Neural cell (in vitro differentiated cells): Measurements from ENCODE around the gene CNTNAP5. TPM values are rescaled to one million over a fixed set of nuclear protein-coding genes. Genes with fewer than 3 reads are reported as not detected.

Source experiments
- H2AFZ ChIP-seq: fragments of 200-600, 300-800 bp; sonication (generic), shearing (Covaris generic); 2 replicates; pipeline ENCODE4 v1.6.0; 2014; ENCODE audit warnings: low read depth, mild to moderate bottlenecking, antibody characterized with exemption, low read length, moderate library complexity
- H3F3A ChIP-seq: fragments of 200-600 bp; shearing (Covaris generic); 2 replicates; pipeline ENCODE4 v1.6.1; 2016; ENCODE audit warnings: mild to moderate bottlenecking, moderate library complexity, mixed read lengths, antibody characterized with exemption, low read length; ENCODE audit not compliant: insufficient read depth, poor library complexity, severe bottlenecking
- H3K27ac ChIP-seq: fragments of 200-600, 300-800 bp; sonication (generic), shearing (Covaris generic); 2 replicates; pipeline ENCODE4 v1.5.1; 2014; ENCODE audit warnings: mild to moderate bottlenecking, low read length, moderate library complexity
- H3K27me3 ChIP-seq: fragments of 300-800, 200-600 bp; sonication (generic), shearing (Covaris generic); 2 replicates; pipeline ENCODE4 v1.6.0; 2014; ENCODE audit warnings: mild to moderate bottlenecking, low read depth, low read length, moderate library complexity; ENCODE audit not compliant: insufficient read depth
- H3K36me3 ChIP-seq: fragments of 300-800, 200-600 bp; sonication (generic), shearing (Covaris generic); 2 replicates; pipeline ENCODE4 v1.5.1; 2014; ENCODE audit warnings: mild to moderate bottlenecking, antibody characterized with exemption, low read length, moderate library complexity; ENCODE audit not compliant: insufficient read depth
- H3K4me2 ChIP-seq: fragments of 300-800, 200-600 bp; sonication (generic), shearing (Covaris generic); 2 replicates; pipeline ENCODE4 v1.6.0; 2014; ENCODE audit warnings: mild to moderate bottlenecking, low read length
- H3K4me3 ChIP-seq: fragments of 300-800, 200-600 bp; sonication (generic), shearing (Covaris generic); 2 replicates; pipeline ENCODE4 v1.5.1; 2014; ENCODE audit warnings: mild to moderate bottlenecking, low read length, moderate library complexity
- H3K79me2 ChIP-seq: fragments of 200-600 bp; shearing (Covaris generic); replicated peaks from 2 replicates; pipeline ENCODE4 v1.6.0; 2014; ENCODE audit warnings: mild to moderate bottlenecking, low read length, moderate library complexity; ENCODE audit not compliant: insufficient read depth
- H3K9ac ChIP-seq: fragments of 300-800, 200-600 bp; sonication (generic), shearing (Covaris generic); 2 replicates; pipeline ENCODE4 v1.6.1; 2016; ENCODE audit warnings: mild to moderate bottlenecking, low read length, mixed read lengths
- H3K9me2 ChIP-seq: fragments of 200-600 bp; shearing (Covaris generic); 2 replicates; pipeline ENCODE4 v1.6.1; 2016; ENCODE audit warnings: mild to moderate bottlenecking, low read length, mixed read lengths; ENCODE audit not compliant: insufficient read depth
- H3K9me3 ChIP-seq: fragments of 200-600, 300-800 bp; sonication (generic), shearing (Covaris generic); 2 replicates; pipeline ENCODE4 v1.6.1; 2016; ENCODE audit warnings: mild to moderate bottlenecking, mixed run types, low read length, moderate library complexity, mixed read lengths
- H4K20me1 ChIP-seq: fragments of 200-600 bp; shearing (Covaris generic); 2 replicates; pipeline ENCODE4 v1.6.1; 2016; ENCODE audit warnings: mild to moderate bottlenecking, mixed run types; ENCODE audit not compliant: insufficient read depth
- EP300 ChIP-seq: fragments of 450-650 bp; conservative IDR thresholded peaks from 2 replicates; pipeline ENCODE4 v1.6.1; 2014; ENCODE audit warnings: antibody characterized with exemption, mild to moderate bottlenecking, moderate library complexity; ENCODE audit not compliant: poor library complexity, severe bottlenecking
- EZH2 ChIP-seq: fragments of 200-600, 300-800 bp; shearing (Covaris generic), sonication (generic); IDR thresholded peaks from 2 replicates; pipeline ENCODE4 v1.6.1; 2014; ENCODE audit warnings: antibody characterized with exemption, low read length, borderline replicate concordance, mild to moderate bottlenecking; ENCODE audit not compliant: insufficient read depth, poor library complexity, severe bottlenecking
- MXI1 ChIP-seq: fragments of 450-650 bp; conservative IDR thresholded peaks from 2 replicates; pipeline ENCODE4 v1.6.1; 2014; ENCODE audit warnings: antibody characterized with exemption, mild to moderate bottlenecking; ENCODE audit not compliant: poor library complexity, severe bottlenecking
- POLR2AphosphoS5 ChIP-seq: IDR thresholded peaks from 2 replicates; pipeline ENCODE4 v1.6.1; 2012
- RAD21 ChIP-seq: fragments of 450-650 bp; conservative IDR thresholded peaks from 2 replicates; pipeline ENCODE4 v1.6.1; 2014; ENCODE audit warnings: antibody characterized with exemption, mild to moderate bottlenecking, moderate library complexity
- SMC3 ChIP-seq: fragments of 450-650 bp; conservative IDR thresholded peaks from 2 replicates; pipeline ENCODE4 v1.6.1; 2014; ENCODE audit warnings: antibody characterized with exemption, mild to moderate bottlenecking, moderate library complexity; ENCODE audit not compliant: poor library complexity
- TAF1 ChIP-seq: IDR thresholded peaks from 2 replicates; pipeline ENCODE4 v1.6.1; 2012; ENCODE audit warnings: low read depth
- polyA plus RNA-seq: library from polyadenylated mRNA; depleted of rRNA; stranded (reverse); fragments of >200 nt; gene quantifications from 2 replicates; pipeline ENCODE4 v1.2.3, GENCODE V29; 2014
- TF ChIP-seq, protein P1 (sequence below): fragments of 450-650 bp; IDR thresholded peaks from 2 replicates; pipeline ENCODE4 v1.5.1; 2014; ENCODE audit warnings: antibody characterized with exemption, mild to moderate bottlenecking, moderate library complexity; ENCODE audit not compliant: poor library complexity, severe bottlenecking
- TF ChIP-seq, protein P2 (sequence below): IDR thresholded peaks from 2 replicates; pipeline ENCODE4 v1.6.1; 2012; ENCODE audit warnings: borderline replicate concordance

CNTNAP5 gene
- polyA plus RNA-seq, 1 donor from 2014 or later: 19.3 TPM

DNA sequence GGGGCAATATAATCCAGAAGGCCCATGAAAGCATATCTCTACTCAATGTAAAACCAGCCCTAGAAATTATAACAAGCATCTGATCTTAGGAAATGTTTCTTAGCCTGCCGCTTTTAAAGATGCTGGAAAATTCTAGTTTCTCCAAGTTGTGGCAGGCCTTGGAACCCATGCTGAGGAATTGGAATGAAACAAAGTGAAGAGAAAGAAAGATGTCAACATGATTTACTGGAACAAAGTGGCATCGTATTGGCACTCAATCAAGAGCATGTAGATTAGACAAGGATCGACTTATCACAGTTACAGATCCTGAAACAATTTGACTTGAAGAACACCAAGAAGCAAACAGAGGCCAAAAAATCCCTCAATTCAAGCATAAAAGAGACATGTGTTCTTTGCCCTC is 28.7 kb downstream of the CNTNAP5 start:
- no peaks in the 10 kb centered on the region for H4K20me1 ChIP-seq
- H3K9me3 ChIP-seq: no peaks in the 10 kb centered on the region
- no peaks in the 10 kb centered on the region for H3K36me3 ChIP-seq
- H3K9ac ChIP-seq: no peak overlapping the region
- no peak overlapping the region for H3K27ac ChIP-seq
- H3K79me2 ChIP-seq: no peaks in the 10 kb centered on the region
- no peak overlapping the region for H3K4me3 ChIP-seq
- no peak overlapping the region for H3K4me2 ChIP-seq
- no peaks in the 10 kb centered on the region for H3F3A ChIP-seq
- no peaks in the 10 kb centered on the region for H3K9me2 ChIP-seq
- no peak for TF ChIP-seq RAD21
- no peak for TF ChIP-seq MXI1
- TF ChIP-seq EP300: no peak
- TF ChIP-seq, protein P1, sequence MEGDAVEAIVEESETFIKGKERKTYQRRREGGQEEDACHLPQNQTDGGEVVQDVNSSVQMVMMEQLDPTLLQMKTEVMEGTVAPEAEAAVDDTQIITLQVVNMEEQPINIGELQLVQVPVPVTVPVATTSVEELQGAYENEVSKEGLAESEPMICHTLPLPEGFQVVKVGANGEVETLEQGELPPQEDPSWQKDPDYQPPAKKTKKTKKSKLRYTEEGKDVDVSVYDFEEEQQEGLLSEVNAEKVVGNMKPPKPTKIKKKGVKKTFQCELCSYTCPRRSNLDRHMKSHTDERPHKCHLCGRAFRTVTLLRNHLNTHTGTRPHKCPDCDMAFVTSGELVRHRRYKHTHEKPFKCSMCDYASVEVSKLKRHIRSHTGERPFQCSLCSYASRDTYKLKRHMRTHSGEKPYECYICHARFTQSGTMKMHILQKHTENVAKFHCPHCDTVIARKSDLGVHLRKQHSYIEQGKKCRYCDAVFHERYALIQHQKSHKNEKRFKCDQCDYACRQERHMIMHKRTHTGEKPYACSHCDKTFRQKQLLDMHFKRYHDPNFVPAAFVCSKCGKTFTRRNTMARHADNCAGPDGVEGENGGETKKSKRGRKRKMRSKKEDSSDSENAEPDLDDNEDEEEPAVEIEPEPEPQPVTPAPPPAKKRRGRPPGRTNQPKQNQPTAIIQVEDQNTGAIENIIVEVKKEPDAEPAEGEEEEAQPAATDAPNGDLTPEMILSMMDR: no peak
- TF ChIP-seq TAF1: no peak
- TF ChIP-seq POLR2AphosphoS5: no peak
- TF ChIP-seq, protein P2, sequence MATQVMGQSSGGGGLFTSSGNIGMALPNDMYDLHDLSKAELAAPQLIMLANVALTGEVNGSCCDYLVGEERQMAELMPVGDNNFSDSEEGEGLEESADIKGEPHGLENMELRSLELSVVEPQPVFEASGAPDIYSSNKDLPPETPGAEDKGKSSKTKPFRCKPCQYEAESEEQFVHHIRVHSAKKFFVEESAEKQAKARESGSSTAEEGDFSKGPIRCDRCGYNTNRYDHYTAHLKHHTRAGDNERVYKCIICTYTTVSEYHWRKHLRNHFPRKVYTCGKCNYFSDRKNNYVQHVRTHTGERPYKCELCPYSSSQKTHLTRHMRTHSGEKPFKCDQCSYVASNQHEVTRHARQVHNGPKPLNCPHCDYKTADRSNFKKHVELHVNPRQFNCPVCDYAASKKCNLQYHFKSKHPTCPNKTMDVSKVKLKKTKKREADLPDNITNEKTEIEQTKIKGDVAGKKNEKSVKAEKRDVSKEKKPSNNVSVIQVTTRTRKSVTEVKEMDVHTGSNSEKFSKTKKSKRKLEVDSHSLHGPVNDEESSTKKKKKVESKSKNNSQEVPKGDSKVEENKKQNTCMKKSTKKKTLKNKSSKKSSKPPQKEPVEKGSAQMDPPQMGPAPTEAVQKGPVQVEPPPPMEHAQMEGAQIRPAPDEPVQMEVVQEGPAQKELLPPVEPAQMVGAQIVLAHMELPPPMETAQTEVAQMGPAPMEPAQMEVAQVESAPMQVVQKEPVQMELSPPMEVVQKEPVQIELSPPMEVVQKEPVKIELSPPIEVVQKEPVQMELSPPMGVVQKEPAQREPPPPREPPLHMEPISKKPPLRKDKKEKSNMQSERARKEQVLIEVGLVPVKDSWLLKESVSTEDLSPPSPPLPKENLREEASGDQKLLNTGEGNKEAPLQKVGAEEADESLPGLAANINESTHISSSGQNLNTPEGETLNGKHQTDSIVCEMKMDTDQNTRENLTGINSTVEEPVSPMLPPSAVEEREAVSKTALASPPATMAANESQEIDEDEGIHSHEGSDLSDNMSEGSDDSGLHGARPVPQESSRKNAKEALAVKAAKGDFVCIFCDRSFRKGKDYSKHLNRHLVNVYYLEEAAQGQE: no peak
- no peak for TF ChIP-seq SMC3
- TF ChIP-seq EZH2: no peak
- H2AFZ ChIP-seq: no peak overlapping the region
- H3K27me3 ChIP-seq: no peaks in the 10 kb centered on the region

DNA sequence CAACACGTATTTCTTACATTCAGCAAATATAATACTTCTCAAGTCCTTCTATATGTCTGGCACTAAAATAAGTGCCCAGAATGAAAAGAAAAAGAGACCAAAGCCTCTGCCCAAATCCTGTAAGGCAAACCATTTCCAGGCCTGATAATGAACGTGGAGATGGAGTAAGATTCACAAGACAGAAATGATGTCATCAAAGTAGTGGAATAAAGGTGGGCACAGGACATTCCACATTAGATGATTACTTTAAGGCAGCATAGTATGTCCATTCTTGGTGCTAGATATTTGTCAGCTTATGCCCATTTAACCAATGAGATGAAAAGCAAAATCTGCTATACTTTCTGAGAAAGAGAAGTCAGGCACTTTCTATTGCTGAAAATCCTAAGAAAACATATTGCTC is 38.5 kb downstream of the CNTNAP5 start:
- Histone ChIP-seq H3K4me3 (no peak overlapping the region), H4K20me1 (no peaks in the 10 kb centered on the region), H3K36me3 (peaks cover 5% of the 10 kb centered on the region), H3K9me2 (no peaks in the 10 kb centered on the region), H3K27ac (no peak overlapping the region), H3K79me2 (no peaks in the 10 kb centered on the region), H2AFZ (no peak overlapping the region), H3K4me2 (no peak overlapping the region), H3K27me3 (no peaks in the 10 kb centered on the region), H3K9ac (no peak overlapping the region), H3F3A (no peaks in the 10 kb centered on the region), H3K9me3 (no peaks in the 10 kb centered on the region)
- no peak for TF ChIP-seq EZH2
- TF ChIP-seq MXI1: no peak
- TF ChIP-seq RAD21: no peak

DNA sequence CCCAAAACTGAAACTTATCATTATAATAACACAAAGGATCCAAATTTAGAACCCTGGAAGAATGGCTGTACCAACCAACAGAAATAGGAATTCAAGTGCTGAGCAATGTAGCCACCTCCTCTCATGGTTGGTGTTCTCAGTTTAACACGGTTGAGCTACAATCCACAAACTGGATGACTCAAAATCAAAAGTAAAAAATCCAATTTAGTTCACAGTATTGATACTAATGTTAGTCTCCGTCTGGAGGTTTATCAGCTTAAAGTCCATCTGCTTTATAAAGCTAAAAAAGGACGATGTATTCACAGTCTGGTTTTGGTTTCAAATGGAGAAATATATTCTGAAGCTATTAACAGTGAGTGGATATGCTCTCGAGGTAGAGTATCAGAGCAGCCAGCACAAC is 40.5 kb downstream of the CNTNAP5 start:
- H3K9me2 ChIP-seq: no peaks in the 10 kb centered on the region
- no peak overlapping the region for H3K9ac ChIP-seq
- H3K36me3 ChIP-seq: peaks cover 5% of the 10 kb centered on the region
- H3K4me2 ChIP-seq: no peak overlapping the region
- H3K27ac ChIP-seq: no peak overlapping the region
- H3K27me3 ChIP-seq: no peaks in the 10 kb centered on the region
- H3K4me3 ChIP-seq: no peak overlapping the region
- H4K20me1 ChIP-seq: no peaks in the 10 kb centered on the region
- no peak overlapping the region for H2AFZ ChIP-seq
- no peaks in the 10 kb centered on the region for H3K9me3 ChIP-seq
- no peaks in the 10 kb centered on the region for H3F3A ChIP-seq
- TF ChIP-seq TAF1 (no peak), EP300 (no peak), MXI1 (no peak), EZH2 (no peak)
- TF ChIP-seq, protein P2: no peak
- TF ChIP-seq, protein P1: no peak
- H3K79me2 ChIP-seq: no peaks in the 10 kb centered on the region
